NCI-H774 (cell line): Measurements from ENCODE around the gene RND3.

Experiments
- DNase-seq: peaks from one replicate; lab custom pipeline; 2025; lab: John Stamatoyannopoulos, UW

The RND3 gene

DNA sequence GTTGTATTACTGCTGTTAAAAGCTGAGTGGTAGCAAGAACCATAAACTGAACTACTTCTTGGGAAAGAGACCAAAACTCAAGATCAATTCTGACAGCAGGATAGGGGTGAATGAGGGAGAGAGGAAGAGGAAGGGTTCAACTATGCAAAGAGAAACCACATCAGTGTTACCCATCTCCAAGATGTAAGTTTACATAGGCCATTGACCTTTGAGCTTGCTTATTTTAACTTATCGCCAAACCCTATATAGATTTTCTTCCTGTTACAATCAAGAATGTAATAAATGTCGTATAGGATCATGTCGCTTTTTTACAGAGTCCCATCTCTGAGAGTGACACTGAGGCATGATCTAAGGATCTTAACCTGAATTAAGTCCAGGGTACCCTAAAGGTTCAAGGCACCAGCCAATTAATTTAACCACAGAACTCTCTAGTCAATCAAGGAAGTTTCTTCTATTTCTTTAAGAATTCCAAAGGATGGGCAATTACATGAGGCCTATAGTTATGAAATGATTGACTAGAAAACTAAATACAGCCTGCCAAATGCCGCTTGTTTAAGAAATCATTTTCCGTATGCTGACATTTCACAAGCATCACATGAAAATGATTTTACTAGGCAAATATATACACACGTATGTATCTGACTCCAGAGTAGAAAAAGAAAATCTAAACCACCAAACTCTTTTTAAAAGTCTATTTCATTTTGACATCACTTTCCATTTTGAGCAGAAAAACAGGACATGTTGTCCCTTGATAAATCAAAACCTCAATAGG lies 11.8 kb downstream of the RND3 start:
- no peak for DNase-seq

DNA sequence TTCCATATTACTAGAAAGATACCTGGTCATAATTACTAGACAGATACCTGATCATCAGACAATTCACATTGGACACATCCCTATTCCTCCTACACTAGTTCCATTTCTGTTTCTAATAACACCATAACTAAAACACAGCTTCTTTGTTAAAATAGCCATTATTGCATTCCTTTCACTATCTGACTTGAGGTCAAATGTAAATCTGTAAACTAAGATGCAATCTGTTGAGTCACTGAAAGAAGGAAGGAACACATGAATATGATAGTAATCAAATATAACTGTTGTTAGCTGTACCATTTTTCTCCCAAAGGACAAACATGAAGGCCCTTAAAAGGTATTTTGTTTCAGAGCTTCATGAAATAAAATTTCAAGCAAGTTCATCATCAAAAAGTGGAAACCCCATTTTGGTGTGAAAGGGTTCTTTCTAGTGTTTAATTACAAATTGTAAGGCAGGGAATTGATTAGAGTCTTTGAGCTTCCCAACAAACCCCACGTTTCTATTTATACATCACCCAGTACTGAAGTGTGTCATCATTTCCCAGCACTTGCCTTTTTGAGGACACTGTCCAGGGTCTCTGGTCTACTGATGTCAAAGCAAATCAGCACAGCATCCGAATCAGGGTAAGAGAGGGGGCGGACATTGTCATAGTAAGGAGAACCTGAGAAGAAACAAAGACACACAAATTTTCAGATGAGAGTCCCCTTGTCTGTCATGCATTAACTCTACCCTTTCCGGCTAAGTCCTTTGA lies 13.0 kb downstream of the RND3 start:
- DNase-seq = no peak

DNA sequence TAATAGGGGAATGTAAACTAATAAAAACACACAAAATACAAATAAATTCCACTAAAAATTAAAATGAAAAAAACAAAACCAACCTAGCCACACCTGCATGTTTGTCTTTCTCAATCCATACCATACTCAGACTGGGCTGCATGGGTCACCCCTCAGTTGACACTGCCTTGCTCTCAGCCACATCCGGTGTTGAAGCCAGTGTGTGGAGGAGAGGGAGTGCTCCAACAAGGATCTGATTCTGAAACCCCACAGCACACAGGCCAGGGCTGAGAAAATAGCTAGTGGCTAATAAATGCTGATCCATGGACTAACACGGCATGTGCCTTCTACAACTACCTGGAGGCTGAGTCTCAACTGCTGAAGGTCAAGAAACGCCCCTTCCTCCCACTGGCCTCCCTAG lies 13.7 kb downstream of the RND3 start:
- no peak for DNase-seq

DNA sequence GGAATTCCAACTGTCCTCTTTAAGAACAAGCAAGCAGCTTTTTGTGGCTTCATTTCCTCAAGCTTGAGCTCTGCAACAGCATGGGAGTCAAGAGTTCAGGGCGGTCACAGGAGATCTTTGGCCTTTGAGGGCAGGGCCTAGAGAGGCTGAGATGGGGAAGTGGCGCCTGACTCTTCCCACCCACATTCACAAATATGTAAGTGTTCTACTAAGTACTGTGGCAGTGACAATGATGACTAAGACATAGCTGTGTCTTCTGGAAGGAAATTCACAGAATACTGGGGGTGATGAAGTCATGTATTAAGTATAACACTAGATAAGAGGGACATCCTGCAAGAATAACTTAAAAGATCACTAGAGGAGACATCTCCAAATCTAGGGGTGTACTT lies 15.0 kb downstream of the RND3 start:
- DNase-seq = no peak

DNA sequence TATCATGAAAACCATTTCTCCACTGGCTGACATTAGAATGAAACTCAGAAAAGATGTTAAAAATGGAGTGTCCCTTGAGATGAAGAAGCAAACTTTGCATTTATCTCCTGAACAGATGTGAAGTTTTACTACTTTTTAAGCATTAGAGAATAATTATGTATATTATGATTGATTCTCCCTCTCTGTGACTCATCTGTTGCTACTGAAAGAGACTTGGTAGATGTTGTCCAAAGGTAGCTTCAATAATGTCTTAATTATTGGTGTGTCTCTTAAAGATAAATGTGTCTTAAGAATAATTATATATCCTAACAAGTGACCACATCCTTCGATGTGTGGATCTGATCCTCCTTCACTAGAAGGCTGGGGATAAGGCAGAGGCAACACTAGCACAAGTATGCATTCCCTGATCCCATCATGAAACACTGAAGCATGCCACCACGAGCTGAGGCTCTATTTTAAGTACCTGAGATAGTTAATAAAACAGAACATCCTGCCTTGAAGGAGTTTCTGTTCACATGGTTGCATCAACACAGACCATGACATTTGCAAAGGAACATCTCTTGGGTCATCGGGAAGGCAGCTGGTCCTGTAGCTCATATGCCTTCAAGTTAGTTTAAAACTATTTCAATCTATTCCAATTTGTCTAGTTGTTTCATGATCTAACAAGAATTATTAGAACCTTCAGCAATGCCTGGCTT lies 15.5 kb downstream of the RND3 start:
- DNase-seq = no peak

DNA sequence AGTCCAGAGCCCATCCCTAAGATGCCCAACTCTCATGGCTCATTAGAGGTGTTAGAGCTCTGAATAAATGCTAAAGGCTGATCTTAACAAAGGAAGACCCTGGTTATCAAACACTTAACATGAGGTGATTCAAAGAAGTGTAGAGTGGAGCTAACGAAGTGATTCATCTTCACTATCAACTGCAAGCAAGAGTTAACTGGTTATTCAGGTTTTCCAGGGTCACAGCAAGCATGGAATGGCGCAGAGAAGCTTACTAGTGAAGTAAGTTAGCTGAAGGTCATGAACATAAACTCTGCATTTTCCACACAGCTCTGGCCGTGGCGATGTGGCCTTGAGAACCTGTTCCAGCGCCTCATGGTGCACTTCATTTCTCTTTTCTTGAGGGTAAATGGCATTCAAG lies 17.0 kb downstream of the RND3 start:
- DNase-seq = no peak

DNA sequence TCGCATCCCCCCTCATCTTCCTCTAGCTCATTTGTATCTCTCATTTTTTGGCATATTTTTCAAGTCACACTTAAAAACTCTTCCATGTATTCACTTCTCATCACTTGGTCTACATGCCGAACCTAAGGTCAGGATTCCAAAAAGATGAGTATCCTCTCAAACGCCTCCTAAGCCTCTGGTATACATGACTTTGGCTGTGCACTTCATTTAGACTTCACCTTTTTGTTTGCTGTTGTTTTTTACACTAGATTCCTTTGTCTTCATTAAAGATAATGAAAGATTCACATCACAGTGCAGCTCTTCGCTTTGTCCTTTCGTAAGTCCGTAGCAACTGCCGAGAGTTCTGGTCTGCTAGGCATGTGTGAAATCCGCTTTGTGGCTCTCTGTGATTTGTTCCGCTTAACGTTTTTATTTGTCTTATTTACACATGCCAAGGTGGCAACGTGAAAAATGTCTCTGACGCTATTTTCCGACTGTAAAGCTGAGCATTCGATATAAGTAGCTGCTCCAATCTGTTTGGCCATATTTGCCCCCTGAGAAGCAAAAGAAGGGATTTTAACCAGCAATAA lies 17.7 kb downstream of the RND3 start:
- DNase-seq = no peak

DNA sequence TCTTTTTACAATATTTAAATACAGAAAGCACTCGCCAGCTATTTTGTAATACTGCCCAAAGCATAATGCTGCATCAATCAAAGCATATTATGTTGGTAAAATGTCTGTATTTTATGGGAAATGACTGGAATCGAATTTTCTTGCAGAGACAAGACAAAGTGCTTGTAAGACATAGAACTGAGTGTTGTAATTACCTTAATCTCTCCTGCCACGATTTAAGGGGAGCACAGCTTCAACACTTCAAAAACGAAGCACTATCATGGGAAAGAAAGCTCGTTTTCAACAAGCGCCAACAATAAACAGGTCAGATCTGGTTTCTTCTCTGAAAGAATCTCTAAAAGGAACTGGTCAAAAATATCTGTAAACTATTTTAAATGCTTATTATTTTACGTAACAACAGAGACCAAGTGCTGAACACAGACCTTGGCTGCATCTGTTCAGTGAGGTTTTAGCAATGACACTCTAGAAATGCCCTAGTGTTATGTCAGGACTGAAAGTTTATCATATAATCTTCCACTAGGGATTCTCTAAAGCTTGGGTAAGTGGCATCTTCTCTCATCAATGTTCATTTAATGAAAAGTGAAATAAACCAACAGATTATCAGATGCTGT lies 19.0 kb downstream of the RND3 start:
- no peak for DNase-seq

DNA sequence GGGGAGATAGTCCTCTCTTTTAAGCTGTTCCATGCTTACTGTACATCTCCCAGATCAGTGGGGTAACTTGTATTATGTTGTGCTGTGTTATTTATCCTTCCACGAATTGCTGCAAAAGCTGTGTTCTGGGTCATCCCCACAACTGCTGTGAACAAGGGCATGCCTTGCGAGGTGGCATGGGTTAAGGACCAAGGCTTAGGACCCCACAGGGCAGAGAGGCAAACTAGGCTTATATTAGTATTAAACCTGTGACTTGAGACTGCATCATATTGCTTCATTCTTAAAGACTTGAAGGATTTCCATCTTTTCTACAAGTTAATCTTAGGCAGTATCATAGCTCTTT lies 19.9 kb downstream of the RND3 start:
- DNase-seq = no peak

DNA sequence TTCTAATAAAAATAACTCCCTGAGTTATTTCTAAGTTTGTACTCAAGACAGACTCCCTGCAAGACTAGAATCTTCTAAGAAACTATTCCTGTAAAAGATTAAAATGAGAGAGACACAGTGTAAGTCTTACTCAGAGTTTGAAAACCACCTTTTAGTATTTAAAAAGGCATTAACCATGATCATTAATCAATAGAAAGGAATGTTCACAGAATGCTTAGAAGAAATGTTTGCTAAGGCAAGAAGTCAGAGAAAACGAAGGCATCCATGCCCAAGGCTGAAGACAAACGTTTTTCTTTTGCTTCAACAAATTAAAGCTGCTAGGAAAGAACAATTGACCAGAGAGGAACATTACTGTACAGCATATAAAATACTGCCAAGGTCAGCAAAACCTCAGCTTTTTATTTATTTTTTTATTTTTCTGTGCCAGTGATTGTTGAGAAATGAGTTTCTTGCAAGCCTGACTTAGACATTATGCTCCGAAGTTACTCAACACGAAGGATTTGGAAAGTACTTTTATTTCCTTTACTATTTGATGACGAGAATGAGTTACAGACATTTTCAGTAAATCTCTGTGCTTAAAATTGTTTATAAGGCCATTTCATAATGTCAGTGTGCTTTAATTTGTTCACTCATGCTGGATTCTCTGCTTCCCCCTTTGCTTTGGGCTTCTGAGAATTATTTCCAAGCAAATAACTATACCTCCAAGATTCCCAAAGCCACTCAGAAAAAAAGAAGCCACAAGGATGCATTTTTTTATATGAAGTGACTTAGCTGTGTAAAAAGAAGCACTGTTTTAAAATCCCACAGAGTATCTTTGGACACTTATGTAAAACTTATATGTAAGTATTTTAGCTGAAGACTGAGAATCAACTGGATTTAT lies 20.5 kb downstream of the RND3 start:
- no peak for DNase-seq

DNA sequence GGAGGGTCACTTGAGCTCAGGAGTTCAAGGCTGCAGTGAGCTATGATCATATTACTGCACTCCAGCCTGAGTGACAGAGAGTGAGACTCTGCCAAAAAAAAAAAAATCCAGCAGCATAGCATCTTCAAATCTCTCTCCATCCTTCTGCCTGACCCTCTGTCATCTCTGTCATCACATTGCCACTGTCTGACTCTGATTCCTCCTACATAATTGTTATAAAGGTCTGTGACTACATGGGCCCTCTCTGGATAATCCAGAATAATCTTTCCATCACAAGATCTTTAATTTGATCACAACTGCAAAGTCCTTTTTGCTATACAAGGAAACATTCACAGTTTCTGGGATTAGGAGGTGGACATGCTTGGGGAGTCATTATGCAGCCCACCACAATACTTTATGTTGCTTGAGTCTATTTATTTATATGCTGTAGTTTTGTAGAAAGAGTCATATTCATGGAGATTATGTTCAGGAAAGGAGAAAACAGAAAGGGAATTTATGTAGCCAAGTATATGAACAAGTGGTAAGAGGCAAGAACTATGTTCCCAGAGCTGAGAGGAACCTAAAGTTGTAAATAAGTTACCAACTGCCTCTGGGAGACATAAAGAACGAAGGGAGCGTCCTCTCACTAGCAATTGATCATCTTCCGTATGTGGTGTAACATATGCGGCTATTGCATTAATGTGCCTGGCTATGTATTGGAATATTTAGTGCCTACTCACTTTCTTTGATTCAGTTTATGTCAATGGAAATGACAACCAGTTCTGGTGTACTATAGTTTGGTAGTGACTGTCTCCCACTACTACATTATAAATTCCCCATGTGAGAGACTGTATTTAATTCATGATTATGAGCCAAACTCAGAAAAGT lies 21.5 kb downstream of the RND3 start:
- DNase-seq = no peak

DNA sequence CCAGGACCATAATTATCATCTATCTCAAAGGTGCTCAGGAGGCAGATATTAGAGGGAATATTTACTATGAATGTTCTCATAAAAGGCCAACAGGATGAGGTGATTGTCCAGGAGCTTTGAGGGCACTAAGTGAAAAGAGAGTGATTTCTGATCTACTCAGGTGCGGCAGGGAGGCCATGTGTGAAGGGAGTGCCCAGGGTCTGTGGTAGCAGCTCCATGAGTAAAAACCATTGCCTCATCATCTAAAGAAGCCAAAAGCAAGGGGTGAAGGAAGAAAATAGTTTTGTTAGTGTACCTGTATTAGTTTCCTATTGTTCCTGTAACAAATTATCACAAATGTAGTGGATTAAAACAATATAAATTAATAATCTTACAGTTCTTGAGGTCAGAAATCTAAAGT lies 22.5 kb downstream of the RND3 start:
- DNase-seq = no peak

DNA sequence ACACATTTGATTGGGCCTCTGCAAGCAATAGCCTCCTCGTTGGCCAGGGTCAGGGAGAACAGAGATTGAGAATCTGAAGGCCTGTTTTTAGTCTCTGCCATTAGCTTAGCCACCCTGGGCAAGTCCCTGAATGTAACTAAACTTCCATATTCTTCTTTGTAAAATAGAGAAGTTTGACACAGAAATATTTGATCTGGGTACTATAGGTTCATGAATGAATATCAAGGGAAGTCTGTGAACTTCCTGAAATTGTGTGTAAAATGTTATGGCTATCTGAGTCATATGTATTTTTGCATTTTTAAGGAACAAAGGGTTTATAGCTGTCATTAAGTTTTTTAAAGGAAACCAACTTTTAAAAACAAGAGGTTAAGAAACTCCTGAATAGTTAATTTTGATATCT lies 23.2 kb downstream of the RND3 start:
- DNase-seq = no peak

DNA sequence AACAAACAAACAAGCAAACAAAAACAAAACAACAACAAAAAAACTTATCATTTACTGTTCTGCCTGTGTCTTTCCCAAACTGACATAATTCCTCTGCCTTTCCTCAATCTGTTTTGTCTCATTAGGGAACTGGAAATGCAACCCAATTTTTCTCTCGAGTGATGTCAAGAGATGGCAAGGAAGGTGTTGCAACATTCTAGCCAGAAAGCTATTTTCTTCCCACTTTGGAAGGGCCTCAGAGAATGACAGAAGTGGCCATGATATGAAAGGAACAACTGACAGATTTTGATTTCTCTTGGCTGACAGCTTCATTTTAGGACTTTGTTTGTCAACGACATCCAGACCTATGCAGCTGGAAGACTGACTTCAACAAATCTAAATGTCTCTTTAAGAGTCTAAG lies 24.7 kb downstream of the RND3 start:
- no peak for DNase-seq

DNA sequence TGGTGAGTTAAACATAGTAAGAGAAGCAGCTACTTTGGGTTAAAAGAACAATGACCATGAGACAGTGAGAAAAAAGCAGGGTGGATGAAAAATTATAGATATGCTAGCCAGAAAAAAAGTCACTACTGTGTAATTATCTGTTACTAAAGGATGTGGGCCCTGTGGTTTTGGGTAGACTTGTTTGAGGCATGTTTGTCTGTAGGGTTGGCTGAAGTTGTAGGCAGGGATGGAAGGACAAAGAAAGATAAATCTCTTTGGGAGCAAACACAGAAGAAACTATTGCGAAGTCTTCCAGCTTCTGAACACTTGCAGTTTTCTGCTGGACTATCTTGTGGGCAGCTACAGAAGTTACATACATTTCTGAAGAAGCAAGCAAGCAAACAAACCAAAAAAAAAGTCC lies 28.2 kb downstream of the RND3 start:
- DNase-seq = no peak

DNA sequence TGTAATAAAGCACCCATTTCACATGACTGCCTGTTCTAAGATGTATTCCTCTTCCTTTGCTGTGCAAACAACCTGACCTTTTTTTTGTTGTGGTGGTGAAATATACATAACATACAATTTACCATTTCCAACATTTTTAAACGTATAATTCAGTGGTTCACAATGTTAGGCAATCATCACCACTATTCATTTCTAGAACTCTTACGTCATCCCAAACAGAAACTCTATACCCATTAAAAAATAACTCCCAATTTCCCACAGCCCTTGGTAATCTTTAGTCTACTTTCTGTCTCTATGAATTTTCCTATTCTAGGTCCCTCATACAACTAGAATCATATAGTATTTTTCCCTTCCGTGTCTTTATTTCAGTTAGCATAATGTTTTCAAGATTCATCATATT lies 36.7 kb downstream of the RND3 start:
- DNase-seq = no peak

DNA sequence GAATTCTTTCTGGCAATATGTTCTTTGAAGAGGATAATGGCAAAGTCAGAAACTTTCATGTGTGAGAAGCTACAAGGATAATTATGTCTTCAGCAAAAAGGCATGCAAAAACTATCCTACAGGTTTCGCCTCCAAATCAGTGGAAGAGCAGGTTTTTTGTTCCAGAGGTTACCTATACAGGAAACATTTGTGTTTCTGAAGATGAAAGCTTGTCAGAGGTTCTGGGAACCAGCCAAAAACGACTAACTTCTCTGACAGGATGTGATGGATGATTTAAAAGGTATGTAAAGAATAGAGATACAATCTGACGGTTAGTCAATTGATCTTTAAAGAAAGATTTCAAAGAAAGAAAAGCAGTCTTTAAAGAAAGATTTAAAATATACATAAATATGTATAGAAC lies 37.6 kb downstream of the RND3 start:
- DNase-seq = no peak

DNA sequence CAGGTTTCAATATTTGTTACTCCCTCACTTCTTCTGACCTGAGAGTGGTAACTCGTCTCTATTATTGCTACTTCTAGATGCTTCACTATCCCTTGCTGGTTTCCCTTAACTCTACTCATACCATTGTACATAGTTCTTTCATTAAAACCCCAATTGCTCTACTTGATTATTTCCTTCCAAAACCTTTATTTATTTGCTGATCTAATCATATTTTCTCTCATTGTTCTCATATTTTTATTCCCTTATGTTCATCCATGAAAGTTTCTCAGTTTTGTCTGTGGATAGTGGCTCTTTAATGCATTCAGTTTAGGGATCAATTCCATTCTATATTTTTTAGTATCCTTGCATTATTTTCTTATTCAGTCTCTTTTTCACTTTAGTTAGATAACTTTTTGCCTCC lies 42.1 kb downstream of the RND3 start:
- no peak for DNase-seq

DNA sequence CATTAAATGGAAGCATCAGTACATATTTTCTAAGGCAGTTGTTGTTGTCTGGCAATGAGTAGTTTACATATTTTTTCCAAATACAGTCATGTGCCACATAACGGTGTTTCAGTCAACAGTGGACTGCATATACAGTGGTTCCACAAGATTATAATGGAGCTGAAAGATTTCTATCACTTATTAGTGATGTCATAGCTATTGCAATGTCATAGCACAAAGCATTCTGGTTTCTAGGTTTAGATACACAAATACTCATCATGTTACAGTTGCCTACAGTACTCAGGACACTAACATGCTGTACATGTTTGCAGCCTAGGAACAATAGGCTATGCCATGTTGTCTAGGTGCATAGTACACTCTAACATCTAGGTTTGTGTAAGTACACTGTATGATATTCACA lies 45.0 kb downstream of the RND3 start:
- no peak for DNase-seq

DNA sequence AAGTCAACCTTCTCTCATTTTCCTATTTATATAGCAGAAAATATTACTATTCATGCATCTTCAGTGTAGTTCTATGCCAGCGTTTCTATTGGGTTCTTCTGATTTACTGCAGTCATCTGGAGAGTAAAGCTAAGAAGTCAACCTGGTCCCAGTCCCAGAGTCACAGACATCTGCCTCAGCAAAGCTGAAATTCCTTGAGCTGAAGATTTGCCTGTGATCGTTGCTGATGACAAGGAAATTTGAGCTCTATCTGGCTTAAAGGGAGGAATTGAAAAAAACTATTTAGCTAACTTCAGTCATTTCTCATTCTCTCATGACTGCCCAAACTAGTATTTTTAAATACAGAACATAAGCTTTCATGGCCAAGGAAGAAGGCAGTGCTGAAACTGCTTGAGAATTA lies 45.7 kb downstream of the RND3 start:
- no peak for DNase-seq

DNA sequence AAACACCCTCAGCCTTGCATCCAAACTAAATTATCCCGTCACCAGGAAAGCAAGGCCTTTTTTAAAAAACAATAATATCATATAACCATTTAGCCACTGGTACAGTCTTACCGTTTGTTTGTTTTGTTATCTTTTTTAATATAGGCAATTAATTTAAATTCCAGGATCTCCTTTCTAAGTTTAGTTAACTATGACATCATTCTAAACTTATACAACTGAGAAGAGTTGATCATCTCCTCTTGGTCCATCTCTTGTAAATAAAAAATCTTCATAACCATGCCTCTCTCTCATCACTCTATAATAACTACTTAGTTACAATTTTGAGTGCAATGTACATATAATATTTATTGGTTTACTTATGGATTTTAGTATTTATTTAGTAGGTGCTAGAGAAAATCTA lies 46.2 kb downstream of the RND3 start:
- no peak for DNase-seq
